Amygdala (tissue), 56 donors: ENCODE measurements around the gene ACTN3.
A peak's percentile ranks its signal among the peaks of the same experiment; 100 is the strongest.
"Not testable (repeated sequence)": the region's sequence is repeated elsewhere in the genome, so short reads cannot be mapped to it uniquely, and the experiment has no call there.

Source experiments
- DNase-seq, 56 donors: peaks; one replicate each; lab custom pipeline; 2025; lab: John Stamatoyannopoulos, UW

Gene ACTN3

DNA sequence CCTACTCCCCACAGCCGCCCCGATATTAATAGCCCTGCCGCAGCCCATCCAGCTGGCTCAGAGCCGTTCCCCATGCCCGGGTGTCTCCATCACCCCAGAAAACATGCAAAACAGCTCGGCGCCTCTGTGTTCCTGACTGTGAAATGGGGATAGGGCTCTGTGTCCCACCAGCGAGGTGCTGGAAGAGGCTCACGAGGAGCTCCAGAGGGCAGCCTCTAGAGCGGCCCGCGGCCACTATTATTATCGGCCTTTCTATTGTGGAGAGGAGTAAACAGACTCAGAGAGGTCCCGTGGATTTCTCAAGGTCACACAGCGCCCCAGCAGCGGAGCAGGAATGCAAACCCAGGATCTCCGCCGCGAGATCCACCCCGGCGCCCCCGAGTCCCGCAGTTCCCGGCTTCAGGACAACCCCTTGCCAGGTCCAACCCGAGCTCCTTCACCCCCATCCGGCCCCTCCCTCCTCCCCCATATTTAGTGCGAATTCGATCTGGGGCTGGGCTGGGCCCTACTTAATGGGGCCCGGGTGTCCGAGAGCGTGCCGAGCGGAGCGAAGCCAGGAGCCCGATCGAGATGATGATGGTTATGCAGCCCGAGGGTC, at the start of gene ACTN3:
ACTN3 (plus strand) TSS at position 536 of the 598 bp plus-strand sequence; CDS start at position 571, 35 bp downstream.
- no peak for DNase-seq

DNA sequence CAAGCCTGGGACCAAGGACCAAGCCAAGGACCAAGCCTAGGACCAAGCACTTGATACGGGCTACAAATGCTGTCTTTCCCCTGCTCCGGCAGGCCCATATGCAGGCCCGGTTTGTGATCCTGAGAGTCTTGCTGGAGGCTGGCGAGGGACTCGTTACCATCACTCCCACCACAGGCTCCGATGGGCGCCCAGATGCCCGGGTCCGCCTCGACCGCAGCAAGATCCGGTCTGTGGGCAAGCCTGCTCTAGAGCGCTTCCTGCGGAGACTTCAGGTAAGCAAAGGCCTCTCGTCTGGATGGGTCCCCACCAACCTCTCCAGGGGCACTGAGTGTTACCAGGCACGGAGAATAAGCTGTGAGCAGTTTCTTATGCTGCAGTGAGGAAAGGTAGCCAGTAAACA, 49.5 kb upstream of the ACTN3 start:
- DNase-seq: no peak

DNA sequence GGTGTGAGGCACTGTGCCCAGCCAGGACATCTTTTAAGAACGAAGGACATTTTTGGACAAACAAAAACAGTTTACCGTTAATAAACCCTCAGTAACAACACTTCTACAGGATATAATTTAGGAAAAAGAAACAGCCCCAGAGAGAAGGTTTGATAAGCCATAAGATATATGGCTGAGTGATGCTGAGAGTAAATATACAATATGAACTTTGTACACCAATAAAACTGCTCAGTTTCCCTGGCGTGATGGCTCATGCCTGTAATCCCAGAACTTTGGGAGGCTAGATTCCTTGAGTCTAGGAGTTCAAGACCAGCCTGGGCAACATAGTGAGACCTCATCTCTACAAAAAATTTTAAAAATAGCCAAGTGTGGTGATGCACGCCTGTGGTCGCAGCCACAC, 48.2 kb upstream of the ACTN3 start:
- no peak for DNase-seq

DNA sequence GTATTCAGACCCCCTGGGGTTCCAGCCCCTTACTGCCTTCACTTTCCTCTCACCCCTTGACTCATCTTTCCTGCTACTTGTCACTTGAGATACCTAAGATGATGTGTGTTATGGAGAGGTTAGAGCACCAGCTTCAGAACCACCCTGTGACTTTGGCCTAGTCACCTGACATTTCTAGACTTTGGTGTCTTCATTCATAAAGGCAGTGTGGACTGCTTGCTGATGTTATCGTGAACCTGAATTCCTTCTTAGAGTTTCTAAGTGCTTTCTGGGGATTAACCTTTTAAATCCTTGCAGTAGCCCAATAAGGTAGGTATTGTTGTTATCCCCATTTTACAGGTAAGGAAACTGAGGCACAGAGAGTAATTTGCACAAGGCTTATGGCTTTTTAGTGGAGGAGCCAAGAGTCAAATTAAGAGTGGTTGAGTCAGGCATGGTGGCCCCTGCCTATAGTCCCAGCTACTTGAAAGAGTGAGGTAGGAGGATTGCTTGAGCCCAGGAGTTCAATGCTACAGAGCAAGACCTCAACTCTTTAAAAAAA, 41.4 kb upstream of the ACTN3 start:
- no peak for DNase-seq

DNA sequence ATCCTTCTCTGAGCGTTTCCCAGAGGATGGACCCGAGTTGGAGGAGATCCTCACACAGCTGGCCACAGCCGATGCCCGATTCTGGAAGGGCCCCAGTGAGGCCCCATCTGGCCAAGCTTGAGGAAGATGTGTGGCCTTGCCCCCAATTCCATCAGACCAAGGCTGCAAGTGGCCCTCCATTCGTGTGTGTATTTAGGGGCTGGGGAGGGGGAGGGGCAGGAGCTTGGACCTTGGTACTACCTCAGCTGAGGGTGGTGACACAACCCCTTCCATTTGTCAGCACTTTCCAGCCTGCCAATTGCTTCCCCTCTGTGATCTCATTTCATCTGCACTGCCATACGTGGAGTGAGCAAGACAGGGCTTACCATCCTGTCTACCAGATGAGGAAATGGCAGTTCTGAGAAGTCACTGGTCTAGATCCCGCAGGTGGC, 37.6 kb upstream of the ACTN3 start:
- no peak for DNase-seq

DNA sequence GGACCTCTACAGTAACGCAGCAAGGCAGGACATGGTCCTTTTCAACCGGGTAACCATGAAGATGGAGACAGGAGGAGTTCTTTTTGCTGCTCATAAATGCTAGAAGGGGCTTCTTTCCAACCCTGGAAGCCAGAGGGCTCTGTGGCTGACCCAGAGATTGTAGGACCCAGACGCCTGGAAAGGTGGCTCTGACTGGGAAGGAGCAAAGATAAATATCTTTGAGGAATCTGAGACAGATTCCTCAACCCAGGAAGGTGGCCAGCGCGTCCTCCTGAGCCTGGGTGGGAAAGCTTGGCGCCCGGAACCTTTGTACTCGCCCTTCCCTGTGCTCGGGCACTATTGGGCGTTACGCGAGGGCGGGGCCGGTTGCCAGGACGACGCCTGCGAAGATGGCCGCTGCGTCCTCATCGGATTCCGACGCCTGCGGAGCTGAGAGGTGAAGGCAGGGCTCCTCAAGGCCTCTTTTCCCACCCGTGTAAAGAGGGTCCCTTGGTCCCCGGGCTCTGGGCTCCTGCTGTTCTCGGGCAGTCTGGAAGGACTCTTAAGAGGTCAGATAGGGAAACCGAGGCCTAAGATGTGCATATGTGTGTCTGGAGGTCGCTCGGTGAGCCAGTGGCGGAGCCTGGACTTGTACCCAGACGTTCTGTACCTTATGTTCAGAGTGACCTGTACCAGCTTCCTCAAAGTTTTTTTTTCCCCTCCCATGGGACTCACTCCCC, 36.3 kb upstream of the ACTN3 start, which contains the start of gene BBS1:
BBS1 (plus strand) TSS at position 365 of the 719 bp plus-strand sequence; CDS start at position 390, 25 bp downstream.
- DNase-seq: peak in 54 of 56 donors; percentile 25 to 87 (median 70)

DNA sequence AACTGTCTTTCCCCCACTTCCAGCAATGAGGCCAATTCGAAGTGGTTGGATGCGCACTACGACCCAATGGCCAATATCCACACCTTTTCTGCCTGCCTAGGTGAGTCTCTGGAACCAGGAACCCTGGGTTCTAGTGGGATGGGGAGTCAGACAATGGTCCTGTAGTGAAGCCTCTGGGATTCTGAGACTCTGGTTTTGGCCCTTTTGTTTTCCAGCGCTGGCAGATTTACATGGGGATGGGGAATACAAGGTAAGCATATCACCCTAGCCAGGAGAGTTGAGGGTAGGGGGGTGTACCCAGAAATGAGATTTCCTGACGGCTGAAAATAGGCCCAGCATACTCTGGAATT, 35.7 kb upstream of the ACTN3 start:
- DNase-seq: no peak

DNA sequence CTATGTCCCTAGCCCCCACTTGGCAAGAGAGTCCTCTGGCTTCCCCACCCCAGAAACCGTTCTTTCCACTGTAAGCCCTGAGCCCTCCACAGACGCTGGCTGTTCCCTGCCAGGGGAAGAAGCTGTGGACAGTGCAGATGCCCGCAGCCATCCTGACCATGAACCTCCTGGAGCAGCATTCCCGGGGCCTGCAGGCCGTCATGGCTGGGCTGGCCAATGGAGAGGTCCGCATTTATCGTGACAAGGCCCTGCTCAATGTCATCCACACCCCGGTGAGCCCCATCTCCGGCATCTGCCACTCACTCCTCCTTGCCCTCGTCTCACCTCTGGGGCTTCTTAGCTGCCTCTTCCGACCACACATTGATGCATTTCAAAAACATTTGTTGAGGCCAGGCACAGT, 23.1 kb upstream of the ACTN3 start:
- DNase-seq: no peak

DNA sequence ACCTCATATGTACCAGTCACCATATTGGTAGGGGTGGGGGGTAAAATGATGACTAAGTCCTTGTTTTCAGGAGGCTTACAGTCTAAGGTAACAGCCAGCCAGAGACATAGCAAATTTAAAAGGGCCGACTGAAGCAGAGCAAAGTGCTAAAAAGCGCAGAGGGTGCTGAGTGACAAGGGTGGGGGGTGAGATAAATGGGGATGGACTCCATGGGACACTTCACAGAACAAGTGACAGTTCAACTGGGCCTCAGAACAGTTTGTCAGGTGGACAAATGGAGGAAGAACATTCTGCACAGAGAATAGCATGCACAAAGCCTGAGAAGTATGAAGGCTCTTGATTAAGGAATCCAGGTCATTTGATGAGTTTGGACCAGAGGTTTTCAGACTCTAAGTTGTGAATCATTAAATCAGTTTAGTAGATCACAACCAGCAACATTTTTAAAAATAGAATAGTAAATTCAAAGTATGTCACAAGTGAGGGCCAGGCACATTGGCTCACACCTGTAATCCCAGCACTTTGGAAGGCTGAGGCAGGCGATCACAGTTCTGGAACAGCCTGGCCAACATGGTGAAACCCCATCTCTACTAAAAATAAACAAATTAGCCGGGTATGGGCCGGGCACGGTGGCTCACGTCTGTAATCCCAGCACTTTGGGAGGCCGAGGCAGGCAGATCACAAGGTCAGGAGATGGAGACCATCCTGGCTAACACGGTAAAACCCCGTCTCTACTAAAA, 22.2 kb upstream of the ACTN3 start:
- DNase-seq: no peak

DNA sequence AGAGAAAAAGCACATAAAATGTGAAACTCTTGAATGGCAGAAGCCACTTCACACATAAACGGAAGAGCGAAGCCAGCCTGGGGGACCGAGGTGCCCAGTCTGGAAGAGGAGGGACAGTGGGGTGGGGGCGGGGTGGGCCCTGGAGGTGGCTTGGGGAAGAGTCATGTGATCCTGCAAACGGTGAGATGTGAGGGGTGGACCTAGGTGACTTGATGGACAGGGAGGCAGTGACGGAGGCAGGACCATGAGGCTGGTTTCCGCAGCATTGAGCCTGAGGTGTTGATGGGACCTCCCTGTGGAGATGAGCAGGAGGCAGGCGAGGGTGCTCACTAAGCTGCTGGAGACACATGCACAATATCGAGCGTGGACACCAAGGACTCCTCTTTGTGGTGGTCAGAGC, 17.6 kb upstream of the ACTN3 start:
- DNase-seq: no peak

DNA sequence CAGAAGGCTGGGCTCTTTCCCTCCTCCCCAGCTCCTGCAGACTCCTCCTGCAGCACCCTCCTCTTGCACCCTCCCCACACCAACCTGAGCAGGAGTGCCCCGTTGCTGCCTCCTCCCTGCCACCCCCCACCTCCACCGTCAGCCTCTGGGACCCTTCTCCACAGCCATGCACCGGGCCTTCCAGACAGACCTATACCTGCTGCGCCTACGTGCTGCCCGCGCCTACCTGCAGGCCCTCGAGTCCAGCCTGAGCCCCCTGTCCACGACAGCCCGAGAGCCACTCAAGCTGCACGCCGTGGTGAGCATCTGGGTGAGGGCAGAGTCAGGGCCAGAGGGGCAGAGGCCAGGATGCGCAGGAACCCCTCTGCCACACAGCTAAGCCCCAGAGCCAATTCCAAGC, 17.0 kb upstream of the ACTN3 start:
- DNase-seq: no peak

DNA sequence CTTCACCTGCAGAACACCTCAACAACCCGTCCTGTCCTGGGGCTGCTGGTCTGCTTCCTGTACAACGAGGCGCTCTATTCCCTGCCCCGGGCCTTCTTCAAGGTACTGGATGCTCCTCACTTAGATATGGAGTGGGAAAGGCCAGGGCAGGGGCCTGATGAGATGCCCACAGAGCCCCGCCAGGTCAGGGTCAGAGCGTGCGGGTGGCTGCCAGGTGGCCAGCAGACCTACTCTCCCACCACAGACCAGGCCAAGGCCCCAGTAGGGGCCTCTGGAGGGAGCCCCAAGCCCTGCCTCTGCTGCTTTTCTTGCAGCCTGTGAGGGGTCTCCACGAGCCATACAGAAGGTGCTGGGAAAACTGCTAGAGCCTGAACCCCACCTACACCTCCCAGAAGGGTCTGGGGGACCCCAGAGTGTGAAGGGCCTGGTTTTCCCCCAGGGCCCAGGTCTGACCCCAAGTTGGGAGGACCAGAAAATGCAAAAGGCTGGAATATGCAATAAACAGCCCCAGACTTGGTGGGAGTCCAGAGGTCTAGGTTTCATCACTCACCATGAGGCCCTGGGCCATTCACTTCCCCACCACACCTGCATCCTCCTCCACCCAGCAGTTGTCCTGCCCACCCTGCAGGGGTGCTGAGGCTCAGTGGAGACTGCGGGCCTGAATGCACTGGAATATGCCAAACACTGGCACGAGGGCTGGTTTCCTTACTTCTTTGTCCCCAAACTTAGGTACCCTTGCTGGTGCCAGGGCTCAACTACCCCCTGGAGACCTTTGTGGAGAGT, 15.6 kb upstream of the ACTN3 start:
- no peak for DNase-seq

DNA sequence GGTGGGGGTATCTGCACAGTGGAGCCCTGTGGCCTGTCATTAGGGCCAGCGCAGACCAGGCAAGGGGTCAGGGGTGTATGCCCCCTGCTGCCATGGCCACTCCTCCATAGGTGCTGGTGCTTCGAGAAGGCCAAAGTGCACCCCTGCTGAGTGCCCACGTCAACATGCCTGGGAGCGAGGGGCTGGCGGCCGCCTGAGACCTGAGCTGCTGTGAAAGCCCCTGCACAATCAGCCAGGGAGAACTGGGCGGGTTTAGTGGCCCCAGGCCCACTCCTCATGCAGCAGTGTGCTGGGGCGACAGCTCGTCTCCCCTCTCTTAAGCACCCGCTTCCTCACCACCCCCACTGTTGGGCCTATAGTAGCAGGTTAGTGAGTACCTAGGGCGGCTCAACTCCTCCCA, 14.9 kb upstream of the ACTN3 start:
- DNase-seq: no peak

DNA sequence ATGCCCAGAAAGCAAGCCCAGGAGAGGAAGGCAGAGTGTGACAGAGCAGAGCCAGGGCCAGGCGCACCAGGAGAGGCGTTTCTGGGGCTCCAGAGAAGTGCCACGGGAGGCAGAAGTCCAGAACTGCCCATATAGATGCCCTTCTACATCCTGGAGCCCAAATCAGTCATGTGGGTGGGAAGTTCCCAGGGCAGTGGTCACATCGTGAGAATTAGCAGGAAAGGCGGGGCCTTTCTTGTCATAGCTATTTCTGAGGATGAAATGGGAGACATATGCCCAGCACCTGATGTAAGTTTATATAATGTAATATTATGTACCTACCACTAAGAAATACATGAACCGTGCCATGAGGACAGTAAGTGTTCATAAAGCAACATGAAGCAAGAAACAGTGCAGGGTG, 13.9 kb upstream of the ACTN3 start:
- no peak for DNase-seq

DNA sequence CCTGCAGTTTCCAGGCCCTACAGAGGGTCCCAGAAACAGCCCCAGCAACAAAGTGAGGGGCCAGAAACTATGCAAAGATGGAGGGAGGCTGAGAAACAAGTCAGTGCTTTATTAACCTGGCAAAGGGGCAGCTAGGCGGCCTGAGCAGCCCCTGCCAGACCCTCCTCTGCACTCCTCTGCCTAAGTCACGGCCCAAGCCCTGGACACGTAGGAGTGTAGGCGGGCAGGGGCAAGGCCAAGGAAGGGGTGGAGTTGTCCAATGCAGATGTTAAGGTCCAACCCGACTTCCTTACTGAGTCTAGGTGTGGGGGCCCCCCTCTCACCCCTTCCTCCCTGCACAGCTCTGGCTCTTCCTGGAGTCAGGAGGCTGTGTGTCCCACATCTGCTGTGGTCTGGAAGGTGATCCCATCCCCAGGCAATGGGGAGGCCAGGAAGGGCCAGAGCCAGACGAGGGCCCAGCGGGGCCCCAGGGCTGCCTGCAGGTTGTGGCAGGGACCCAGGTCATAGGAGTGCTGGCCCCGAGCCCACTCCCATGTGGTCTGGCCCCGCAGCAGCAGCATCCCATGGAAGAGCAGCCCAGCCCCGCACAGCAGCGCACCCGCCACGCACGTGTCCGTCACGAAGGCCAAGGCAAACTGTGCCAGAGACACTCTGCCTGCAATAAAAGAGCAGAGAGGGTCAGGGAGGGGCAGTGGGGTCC, 7.4 kb upstream of the ACTN3 start:
- DNase-seq: no peak

DNA sequence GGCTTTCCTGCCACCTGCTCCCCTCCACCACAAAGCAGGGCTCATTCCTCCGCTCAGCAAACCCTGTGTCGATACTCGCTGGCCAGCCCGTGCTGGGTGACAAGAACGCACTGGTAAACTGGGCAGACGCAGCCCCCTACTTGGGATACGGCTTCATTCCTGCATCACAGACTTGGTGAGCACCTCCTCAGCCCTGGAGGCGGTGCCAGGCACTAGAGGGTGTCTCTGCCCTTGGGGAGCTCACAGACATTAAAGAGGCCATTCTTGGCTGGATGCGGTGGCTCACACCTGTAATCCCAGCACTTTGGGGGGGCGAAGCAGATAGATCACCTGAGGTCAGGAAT, 6.9 kb upstream of the ACTN3 start:
- no peak for DNase-seq

DNA sequence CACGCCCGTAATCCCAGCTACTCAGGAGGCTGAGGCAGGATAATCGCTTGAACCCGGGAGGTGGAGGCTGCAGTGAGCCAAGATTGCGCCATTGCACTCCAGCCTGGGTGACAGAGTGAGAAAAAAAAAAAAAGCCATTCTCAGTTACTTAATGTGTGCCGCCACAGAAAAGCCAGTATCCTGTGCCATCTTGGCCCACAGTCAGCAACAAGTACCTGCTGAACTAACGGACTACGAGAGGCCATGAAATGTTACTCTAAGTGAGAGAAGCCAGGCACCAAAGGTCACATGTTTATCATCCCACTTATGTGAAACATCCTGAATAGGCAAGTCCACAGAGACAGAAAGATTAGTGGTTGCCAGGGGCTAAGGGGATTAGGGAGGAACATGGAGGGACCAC, 6.1 kb upstream of the ACTN3 start:
- DNase-seq: not testable (repeated sequence)

DNA sequence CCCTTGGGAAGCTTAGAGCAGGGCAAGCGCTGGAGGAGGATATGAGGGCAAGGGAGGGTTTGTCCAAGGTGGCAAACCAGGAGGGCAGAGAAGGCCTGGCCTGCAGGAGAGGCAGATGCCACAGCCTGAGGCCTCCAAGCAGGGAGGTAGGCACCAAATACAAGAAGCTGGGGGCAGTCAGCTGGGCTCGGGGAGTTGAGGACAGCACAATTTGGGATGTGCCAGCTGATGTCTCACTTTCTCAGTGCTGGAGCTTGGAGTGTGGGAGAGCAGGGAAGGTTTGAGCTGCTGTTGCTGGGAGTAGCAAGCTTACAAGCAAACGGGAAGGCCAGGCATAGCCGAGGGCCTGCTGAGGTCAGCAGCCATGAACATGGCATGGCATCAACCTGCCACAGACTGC, 4.8 kb upstream of the ACTN3 start:
- peak in 5 of 56 donors; percentile 13 to 29 (median 17) for DNase-seq

DNA sequence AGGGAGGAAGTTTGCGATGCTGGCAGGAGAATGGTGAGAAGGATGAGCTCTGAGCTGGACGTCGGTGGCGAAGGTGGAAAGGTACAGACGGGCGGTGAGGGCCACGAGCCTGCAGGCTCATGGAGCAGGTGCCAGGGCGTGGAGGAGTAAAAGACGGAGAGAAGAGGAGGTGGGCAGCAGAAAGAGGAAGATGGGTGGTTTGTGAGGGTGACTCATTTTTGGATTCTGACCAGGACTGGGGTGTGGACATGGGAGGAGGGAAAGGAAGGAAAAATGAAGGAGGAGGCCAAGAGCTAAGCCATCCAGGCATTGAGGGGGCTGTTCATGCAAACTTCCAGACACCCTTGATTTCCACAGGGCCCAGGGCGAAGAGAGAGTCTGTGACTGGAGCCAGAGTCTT, 4.3 kb upstream of the ACTN3 start:
- no peak for DNase-seq
